Upper lobe of right lung (tissue), 1 donor: ENCODE measurements around the gene MAFG. TPM values are rescaled to one million over a fixed set of nuclear protein-coding genes. Genes with fewer than 3 reads are reported as not detected.

Source experiments
- ATAC-seq: fragments of 200-7000 bp; cut with Tn5 transposase; one replicate; pipeline ENCODE4 v1.9.1; 2020; ENCODE audit warnings: mild to moderate bottlenecking, moderate library complexity
- DNase-seq: peaks from one replicate; pipeline ENCODE4 v3.0.0-alpha.2; 2020
- H3K27ac ChIP-seq: fragments of 200-600 bp; one replicate; pipeline ENCODE4 v1.8.0; 2022
- H3K27me3 ChIP-seq: fragments of 200-600 bp; one replicate; pipeline ENCODE4 v1.8.0; 2022; ENCODE audit warnings: mild to moderate bottlenecking
- H3K36me3 ChIP-seq: fragments of 200-600 bp; one replicate; pipeline ENCODE4 v1.8.0; 2022
- H3K4me1 ChIP-seq: fragments of 200-600 bp; one replicate; pipeline ENCODE4 v1.8.0; 2022
- H3K4me3 ChIP-seq: fragments of 200-600 bp; one replicate; pipeline ENCODE4 v1.8.0; 2022; ENCODE audit warnings: mild to moderate bottlenecking
- H3K9me3 ChIP-seq: fragments of 200-600 bp; one replicate; pipeline ENCODE4 v1.8.0; 2022
- CTCF ChIP-seq: fragments of 200-600 bp; IDR thresholded peaks from one replicate; pipeline ENCODE4 v1.8.0; 2022; ENCODE audit warnings: antibody characterized with exemption
- intact Hi-C: fragments of 100-400 bp; cut with DNase I; formaldehyde crosslinking; loops from one replicate; pipeline ENCODE4 v1.11.0; 2022
- total RNA-seq: library from RNA; stranded (reverse); fragmentation: NEBNext Ultra II Directional; extraction: Animal tissue kit (Norgen Biotek cat#: 25700); gene quantifications from one replicate; pipeline ENCODE4 v1.2.1, GENCODE V29; 2021
- donor health status: DM: no; HTN: yes; CAD: no; lungs with severe emphysema.

The MAFG gene
- total RNA-seq, 1 donor from 2014 or later: 35.9 TPM

- Histone ChIP-seq H3K36me3 (peaks cover 59% of the 10 kb centered on the region), H3K4me1 (peaks cover 26% of the 10 kb centered on the region), H3K9me3 (no peaks in the 10 kb centered on the region), H3K27ac (peak overlapping the region; percentile 87), H3K27me3 (no peaks in the 10 kb centered on the region), H3K4me3 (peak overlapping the region; percentile 91)
- DNase-seq: no peak
- no peak for TF ChIP-seq CTCF
- no peak for ATAC-seq
- intact Hi-C loops: no loop called here
These were observed 36.9 kb downstream of the MAFG start for GRCh38 chr17:81890447-81891302.

- no peak for ATAC-seq
- Histone ChIP-seq H3K4me3 (no peak overlapping the region), H3K36me3 (peaks cover 61% of the 10 kb centered on the region), H3K4me1 (peaks cover 26% of the 10 kb centered on the region), H3K27ac (no peak overlapping the region), H3K9me3 (no peaks in the 10 kb centered on the region), H3K27me3 (no peaks in the 10 kb centered on the region)
- no peak for DNase-seq
- TF ChIP-seq CTCF: no peak
- intact Hi-C loops: no loop called here
These were observed 37.9 kb downstream of the MAFG start for GRCh38 chr17:81889602-81890001.

- H3K4me1 ChIP-seq: peaks cover 26% of the 10 kb centered on the region
- TF ChIP-seq CTCF: no peak
- no peak for DNase-seq
- H3K36me3 ChIP-seq: peaks cover 58% of the 10 kb centered on the region
- H3K4me3 ChIP-seq: no peak overlapping the region
- no peaks in the 10 kb centered on the region for H3K27me3 ChIP-seq
- intact Hi-C loops: no loop called here
- no peak for ATAC-seq
- no peak overlapping the region for H3K27ac ChIP-seq
- H3K9me3 ChIP-seq: no peaks in the 10 kb centered on the region
These were observed 38.4 kb downstream of the MAFG start for GRCh38 chr17:81888988-81889595.

GRCh38 chr17:81888105-81888987 lies 39.2 kb downstream of the MAFG start:
- Histone ChIP-seq H3K27ac (no peak overlapping the region), H3K36me3 (peaks cover 58% of the 10 kb centered on the region), H3K4me1 (peaks cover 26% of the 10 kb centered on the region), H3K9me3 (no peaks in the 10 kb centered on the region), H3K4me3 (no peak overlapping the region), H3K27me3 (no peaks in the 10 kb centered on the region)
- no peak for TF ChIP-seq CTCF
- no peak for DNase-seq
- ATAC-seq: no peak
- intact Hi-C loops: no loop called here

- Histone ChIP-seq H3K4me1 (peaks cover 16% of the 10 kb centered on the region), H3K4me3 (no peak overlapping the region), H3K36me3 (peaks cover 65% of the 10 kb centered on the region), H3K9me3 (no peaks in the 10 kb centered on the region), H3K27me3 (no peaks in the 10 kb centered on the region), H3K27ac (no peak overlapping the region)
- DNase-seq (no peak), ATAC-seq (no peak)
- no peak for TF ChIP-seq CTCF
- intact Hi-C loops: no loop called here
These were observed 41.5 kb downstream of the MAFG start for GRCh38 chr17:81885869-81886548.
